PFSK-1 (cell line): Measurements from ENCODE around the gene PHYHIPL.

Experiments
- FOXP2 ChIP-seq: optimal IDR thresholded peaks from 2 replicates; pipeline ENCODE3; 2011; ENCODE audit warnings: borderline replicate concordance, control low read depth, inconsistent platforms; ENCODE audit not compliant: insufficient read depth; ENCODE audit errors: extremely low read length, extremely low read depth
- POLR2AphosphoS5 ChIP-seq: IDR thresholded peaks from 2 replicates; pipeline ENCODE4 v1.6.1; 2012; ENCODE audit warnings: low read depth, mild to moderate bottlenecking, control low read depth, low read length, moderate library complexity
- REST ChIP-seq, 2 experiments: IDR thresholded peaks; 2 replicates each; pipeline versions ENCODE4 v1.6.1 to v1.8.0; 2011 to 2012; ENCODE audit warnings: low read depth in 2 of 2, low read length in 2 of 2, control low read depth in 1 of 2, inconsistent platforms in 1 of 2, mild to moderate bottlenecking in 1 of 2, moderate library complexity in 1 of 2; ENCODE audit not compliant: insufficient read depth in 1 of 2
- SIN3A ChIP-seq: IDR thresholded peaks from 2 replicates; pipeline ENCODE4 v1.6.1; 2012; ENCODE audit warnings: mild to moderate bottlenecking, low read length, moderate library complexity, borderline replicate concordance; ENCODE audit not compliant: insufficient read depth
- TAF1 ChIP-seq: IDR thresholded peaks from 2 replicates; pipeline ENCODE4 v1.6.1; 2012; ENCODE audit warnings: low read length, control low read depth, borderline replicate concordance; ENCODE audit not compliant: insufficient read depth

- TF ChIP-seq REST (IDR thresholded peaks at IDR 0.05; ENCODE audit: insufficient read depth in 1 of 2, low read depth in 2 of 2, low read length in 2 of 2) (no peak), POLR2AphosphoS5 (no peak), SIN3A (no peak), TAF1 (no peak), FOXP2 (no peak)
These were observed 50.8 kb downstream of the PHYHIPL start for GRCh38 chr10:59227136-59227673.
